Activated T-cell treated with anti-CD3 and anti-CD28 coated beads, Interleukin-2, amount 50 U/mL, for 48 hours (primary cell): ENCODE measurements around the gene CYB561A3.

ENCODE experiments used
- DNase-seq, 2 experiments: peaks; one replicate each; pipeline ENCODE4 v3.0.0-alpha.2; 2020

CYB561A3 gene

DNA sequence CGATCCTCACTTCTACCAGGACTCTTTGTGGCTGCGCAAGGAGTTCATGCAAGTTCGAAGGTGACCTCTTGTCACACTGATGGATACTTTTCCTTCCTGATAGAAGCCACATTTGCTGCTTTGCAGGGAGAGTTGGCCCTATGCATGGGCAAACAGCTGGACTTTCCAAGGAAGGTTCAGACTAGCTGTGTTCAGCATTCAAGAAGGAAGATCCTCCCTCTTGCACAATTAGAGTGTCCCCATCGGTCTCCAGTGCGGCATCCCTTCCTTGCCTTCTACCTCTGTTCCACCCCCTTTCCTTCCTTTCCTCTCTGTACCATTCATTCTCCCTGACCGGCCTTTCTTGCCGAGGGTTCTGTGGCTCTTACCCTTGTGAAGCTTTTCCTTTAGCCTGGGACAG, 7.0 kb upstream of the CYB561A3 start:
- no peak for DNase-seq

GRCh38 chr11:61367406-61367805, 5.7 kb upstream of the CYB561A3 start:
- DNase-seq: no peak

DNA sequence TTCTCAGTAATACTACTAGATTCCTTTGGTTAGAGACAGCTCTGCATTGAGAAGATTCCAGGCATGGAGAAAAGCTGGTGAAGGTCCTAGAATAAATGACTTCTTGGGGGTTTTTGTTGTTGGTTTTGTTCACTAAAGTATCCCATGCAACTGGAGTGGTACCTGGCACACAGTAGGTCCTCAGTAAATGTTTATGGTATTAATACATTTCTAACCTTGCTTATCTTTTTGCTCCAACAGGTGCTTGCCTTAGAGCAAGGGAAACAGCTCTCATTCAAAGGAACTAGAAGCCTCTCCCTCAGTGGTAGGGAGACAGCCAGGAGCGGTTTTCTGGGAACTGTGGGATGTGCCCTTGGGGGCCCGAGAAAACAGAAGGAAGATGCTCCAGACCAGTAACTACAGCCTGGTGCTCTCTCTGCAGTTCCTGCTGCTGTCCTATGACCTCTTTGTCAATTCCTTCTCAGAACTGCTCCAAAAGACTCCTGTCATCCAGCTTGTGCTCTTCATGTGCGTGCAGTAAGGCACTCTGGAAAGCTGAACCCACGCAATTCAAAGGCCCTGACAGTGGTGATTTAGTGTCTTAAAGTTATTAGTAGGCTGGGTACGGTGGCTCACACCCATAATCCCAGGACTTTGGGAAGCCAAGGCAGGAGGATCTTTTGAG, 2.5 kb upstream of the CYB561A3 start:
- DNase-seq: no peak

GRCh38 chr11:61362542-61362875, 827 bp upstream of the CYB561A3 start:
- no peak for DNase-seq

GRCh38 chr11:61361237-61361740, 393 bp downstream of the CYB561A3 start:
- no peak for DNase-seq

DNA sequence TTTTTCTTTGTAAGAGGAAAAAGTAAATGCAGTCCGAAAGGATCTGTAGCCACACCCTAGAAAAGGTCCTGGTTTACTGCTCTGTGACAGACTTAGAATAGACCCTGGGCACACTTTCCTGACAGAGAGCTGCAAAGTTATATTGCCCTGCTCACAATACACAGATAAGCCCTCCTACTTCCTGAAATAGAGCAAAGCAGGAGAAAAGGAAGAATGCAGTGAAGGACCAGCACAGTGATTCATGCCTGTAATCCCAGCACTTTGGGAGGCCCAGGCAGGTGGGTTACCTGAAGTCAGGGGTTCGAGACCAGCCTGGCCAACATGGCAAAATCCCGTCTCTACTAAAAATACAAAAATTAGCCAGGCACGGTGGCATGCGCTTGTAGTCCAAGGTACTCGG, 2.2 kb downstream of the CYB561A3 start:
- no peak for DNase-seq

DNA sequence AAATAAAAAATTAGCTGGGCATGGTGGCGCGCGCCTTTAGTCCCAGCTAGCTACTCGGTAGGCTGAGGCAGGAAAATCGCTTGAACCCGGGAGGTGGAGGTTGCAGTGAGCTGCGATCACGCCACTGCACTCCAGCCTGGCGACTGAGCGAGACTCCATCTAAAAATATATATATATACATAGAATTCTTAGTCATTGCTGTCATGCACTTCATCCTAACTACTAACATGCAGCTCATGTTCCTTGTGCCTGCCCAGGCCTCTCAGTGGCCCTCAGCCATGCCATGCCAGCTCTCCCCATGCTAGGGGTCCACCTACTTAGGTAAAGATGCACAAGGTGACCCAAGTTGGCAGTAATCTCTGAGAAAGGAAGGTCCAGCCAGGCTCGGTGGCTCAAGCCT, 3.1 kb downstream of the CYB561A3 start:
- DNase-seq: no peak

- DNase-seq: no peak
These were observed 3.8 kb downstream of the CYB561A3 start for GRCh38 chr11:61357894-61358239.

DNA sequence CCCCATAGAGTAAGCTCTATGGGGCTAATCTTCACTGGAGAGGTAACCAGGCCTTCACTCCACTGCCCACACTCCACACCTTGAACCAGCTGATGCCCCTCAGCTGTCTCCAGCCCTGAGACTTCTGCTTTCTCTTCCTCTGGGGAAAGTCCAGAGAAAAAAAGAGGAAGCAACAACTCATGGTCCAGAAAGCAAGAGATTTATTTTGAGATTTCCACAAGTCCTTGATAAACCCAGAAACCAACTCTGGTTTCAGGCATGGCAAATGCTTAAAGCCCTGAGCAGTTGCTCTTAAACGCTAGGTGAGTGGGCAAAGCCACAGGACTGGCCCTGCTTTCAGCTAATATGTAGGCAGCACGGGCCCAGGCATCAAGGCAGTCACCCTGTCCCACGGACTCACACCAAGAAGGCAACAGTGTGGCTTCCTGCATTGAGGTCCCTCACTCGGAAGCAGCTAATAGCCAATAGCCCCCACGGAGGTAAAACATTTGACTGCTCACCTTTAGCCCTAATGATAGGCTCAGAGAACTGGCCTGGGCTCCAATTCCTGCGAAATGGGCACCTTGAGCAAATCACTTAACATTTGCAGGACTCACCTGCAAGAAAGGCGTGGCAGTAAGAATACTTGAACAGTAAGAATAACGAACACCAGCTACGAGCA, 4.3 kb downstream of the CYB561A3 start:
- DNase-seq: no peak

DNA sequence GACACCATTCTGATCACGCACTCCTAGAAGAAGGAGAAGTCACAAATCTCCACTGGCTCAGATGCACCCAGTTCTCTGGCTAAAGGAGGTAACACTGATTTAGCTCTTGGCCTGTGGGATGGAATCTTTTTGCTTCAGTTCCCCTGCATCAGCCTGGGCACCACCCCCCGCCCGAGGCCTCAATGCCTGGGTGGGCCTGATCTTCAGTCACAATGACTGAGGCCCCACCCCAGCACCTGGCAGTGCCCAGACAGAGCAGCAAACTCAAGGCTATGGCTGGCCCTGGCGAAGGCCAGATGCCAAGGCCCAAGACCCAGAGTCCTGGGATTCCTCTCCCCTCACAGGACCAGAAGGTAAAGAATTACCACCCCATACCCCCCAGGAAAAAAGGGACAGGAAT, 5.0 kb downstream of the CYB561A3 start:
- no peak for DNase-seq

- no peak for DNase-seq
These were observed 7.5 kb downstream of the CYB561A3 start for GRCh38 chr11:61354208-61354607.

DNA sequence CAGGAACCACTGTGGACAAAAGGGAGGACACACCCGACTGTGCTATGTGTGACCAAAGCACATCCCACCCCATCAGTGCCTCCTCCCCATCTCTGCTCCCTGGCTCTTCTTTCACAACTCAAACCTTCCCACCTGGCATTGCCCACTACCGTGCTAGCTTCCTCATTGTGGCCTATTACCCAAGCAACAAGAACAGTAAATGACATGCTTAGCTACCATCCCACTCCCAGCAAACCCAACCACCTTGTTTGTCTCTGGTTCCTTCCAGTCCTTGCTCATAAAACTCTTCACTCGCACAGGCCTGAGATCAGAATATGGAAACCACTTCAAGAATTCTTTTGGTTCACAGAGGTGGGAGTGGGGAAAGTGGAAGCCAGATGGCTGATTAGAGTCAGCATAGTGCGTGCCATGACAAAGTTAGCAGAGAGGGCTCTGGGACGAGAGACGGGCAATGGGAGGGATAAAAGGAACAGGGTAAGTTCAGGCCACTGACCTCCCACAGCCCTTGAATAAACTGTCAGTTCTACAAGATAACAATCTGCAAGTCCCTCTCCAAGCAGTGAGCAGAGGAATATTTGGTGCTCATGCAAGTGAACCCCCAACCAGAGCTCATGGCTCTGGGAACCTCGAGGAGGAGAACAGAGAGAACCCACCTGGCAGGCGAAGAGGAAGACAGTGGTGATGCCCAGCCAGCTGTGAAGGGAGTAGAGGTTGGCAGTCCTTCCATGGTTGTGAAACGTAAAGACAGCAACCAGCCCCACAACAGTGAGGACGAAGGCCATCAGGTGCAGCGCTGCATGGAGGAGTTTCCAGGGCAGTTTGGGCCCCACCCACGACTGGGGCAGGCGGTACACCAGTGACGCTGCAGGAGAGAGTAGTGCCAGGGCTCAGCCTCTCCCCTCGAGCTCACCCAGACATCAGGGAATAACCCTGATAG, 8.3 kb downstream of the CYB561A3 start:
- DNase-seq: no peak

DNA sequence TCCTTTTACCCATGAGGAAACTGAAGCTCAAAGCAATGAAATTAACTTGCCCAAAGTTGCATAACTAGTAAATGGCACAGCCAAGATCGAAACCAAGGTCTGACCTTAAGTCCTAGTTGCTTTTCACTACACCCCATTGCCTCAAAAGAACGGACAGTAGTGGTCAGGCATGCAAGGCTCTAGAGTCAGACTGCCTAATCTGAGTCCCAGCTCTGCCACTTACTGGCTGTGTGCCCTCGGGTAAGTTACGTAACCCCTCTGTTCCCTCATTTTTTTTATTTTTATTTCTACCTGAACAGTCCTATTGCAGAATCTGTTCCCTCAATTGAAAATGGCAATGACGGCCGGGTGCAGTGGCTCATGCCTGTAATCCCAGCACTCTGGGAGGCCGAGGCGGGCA, 9.6 kb downstream of the CYB561A3 start:
- DNase-seq: no peak

- DNase-seq: no peak
These were observed 10.9 kb downstream of the CYB561A3 start for GRCh38 chr11:61350803-61351202.

DNA sequence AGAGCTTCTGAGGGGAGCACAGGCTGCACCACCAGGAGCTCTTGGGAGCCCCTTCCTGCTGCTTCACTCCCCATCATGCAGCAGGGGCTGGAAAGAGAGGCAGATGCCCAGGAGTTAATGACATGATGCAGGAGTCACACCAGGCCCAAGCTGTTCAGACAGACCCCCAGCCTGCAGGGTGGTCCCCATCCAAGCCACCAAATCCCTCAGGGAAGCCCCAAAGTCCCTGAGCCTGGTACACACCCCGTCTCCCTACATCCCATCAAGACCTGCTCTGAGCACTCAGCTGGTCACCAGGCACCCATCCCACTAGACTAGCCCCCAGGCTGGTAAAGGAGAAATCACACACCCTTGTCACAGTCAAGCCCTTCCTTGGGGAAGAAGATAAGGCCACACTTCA, 11.3 kb downstream of the CYB561A3 start:
- DNase-seq: no peak

DNA sequence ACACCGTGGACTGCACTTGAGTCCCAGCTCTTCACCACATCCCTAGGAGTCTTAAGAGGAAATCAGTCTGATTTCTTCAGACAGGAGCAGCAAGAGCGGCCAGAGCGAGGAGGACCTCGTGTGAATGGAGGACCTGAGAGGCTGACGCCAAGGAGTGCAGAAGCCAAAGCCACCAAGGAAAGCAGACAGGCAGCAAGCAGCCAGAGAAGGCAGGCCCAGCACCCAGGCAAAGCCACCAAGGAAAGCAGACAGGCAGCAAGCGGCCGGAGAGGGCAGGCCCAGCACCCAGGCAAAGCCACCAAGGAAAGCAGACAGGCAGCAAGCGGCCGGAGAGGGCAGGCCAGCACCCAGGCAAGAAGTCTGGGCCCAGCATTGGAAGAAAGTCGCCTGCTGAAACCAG, 11.8 kb downstream of the CYB561A3 start:
- no peak for DNase-seq

DNA sequence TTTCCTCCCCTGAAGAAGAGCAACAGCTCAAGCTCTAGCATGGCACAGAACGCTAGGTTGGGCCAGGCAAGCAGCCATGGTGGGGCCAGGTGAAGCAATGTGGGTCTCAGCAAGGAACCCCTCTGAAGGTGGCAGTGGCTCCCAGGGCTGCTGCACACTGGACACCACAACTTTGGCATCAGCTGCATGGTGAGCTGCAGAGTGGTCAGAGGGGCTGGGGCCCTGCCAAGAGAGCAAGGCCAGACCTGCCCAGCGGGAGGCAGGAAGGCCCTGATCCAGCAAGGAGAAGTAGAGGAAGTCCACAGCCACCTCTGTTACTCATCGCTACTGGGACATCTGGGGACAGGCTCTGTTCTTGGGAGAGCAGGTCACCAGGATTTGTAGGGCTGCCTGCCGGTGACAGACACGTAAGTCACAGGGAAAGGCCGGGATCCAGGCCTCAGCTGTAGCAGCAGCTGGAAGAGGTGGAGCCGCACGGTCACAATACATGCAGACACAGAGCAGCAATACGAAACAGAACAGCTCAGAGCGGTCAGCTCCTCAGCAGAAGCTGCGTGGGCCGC, 12.4 kb downstream of the CYB561A3 start:
- DNase-seq: no peak

DNA sequence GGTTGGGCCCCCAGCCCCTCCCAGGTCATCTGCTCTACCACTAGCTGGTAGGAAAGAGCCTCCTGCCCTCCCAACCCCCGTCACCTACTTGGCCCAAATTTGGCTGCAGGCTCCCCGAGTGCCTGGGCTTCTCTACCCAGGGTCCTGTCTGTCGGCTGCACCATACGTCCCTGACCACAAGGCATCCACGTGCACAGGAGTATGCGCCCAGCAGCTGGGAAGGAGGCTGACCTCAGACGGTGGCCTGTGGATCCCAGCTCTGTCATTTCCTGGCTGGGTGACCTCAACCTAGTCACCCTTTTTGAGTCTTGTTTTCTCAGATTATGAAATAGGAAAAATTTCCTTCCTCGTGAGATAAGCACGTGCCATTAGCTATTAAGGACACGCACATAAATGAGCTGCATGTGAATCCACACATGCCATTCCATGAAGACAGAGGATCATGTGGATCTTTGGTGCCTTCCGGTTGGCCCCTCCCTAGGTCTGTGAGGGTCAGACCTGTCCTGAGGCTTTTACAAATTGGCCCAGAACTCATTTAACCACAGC, 13.7 kb downstream of the CYB561A3 start:
- no peak for DNase-seq

- no peak for DNase-seq
These were observed 15.5 kb downstream of the CYB561A3 start for GRCh38 chr11:61345954-61346843.

GRCh38 chr11:61345170-61345610, 16.5 kb downstream of the CYB561A3 start:
- no peak for DNase-seq

DNA sequence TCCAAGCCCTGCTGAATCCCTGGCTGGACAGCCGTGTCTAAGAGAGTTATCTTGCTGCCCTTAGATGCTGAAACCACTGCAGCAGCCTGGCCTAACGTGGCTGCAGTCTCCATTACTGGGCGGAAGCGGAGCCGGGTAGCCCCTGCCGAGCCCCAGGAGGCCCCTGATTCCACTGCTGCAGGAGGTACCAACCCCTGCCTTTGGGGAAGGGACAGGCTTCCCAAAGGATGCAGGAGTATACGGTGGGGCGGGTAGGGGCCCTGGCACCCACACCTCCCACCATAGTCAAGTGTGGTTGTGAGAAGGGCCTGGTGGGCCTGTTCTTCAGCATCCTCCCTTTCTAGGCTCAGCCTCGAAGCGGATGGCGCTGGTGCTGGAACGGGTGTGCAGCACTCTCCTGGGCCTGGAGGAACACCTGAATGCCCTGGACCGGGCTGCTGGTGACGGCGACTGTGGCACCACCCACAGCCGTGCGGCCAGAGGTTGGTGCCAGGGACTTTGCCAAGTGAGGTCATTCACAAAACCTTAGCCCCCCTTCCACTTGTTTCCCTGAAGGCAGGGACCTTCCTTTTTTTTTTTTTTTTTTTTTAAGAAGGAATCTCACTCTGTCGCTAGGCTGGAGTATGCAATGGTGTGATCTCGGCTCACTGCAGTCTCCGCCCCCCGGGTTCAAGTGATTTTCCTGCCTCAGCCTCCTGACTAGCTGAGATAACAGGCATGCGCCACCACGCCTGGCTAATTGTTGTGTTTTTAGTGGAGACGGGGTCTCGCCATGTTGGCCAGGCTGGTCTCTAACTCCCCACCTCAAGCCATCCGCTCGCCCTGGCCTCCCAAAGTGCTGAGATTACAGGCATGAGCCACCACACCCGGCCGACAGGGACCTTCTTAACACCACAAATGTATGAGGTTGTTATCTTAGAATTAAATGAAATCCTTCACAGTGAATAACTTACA, 17.6 kb downstream of the CYB561A3 start:
- no peak for DNase-seq
